H1 (cell line): Measurements from ENCODE around the gene UGT1A7. TPM values are rescaled to one million over a fixed set of nuclear protein-coding genes. Genes with fewer than 3 reads are reported as not detected.

ENCODE experiments used
- CTCF ChIA-PET: fragments of 300-600 bp; sonication (Branson Sonifier 250); formaldehyde crosslinking; loops from one replicate; lab custom pipeline; 2021; ENCODE audit not compliant: partially characterized antibody; lab: Charles Lee
- POLR2A ChIA-PET: fragments of 300-600 bp; sonication (Branson Sonifier 250); formaldehyde crosslinking; loops from one replicate; lab custom pipeline; 2021; ENCODE audit warnings: inconsistent platforms; ENCODE audit not compliant: partially characterized antibody; lab: Charles Lee
- DNase-seq, 2 experiments: peaks; one replicate each; pipeline versions ENCODE4 v3.0.0 to v3.0.0-alpha.2; 2010 to 2022; ENCODE audit warnings: low spot score in 2 of 2, low read depth in 1 of 2, mixed read lengths in 1 of 2
- FAIRE-seq: peaks from 2 replicates; lab custom pipeline; 2011; peaks lifted over from hg19 to GRCh38; lab: Jason Lieb, UNC
- H2AFZ ChIP-seq: 2 replicates; pipeline ENCODE4 v1.8.1; 2012; ENCODE audit warnings: low read length, inconsistent platforms
- H2AK5ac ChIP-seq: 2 replicates; pipeline ENCODE4 v1.6.1; 2013; ENCODE audit warnings: low read depth, low read length
- H2BK120ac ChIP-seq: replicated peaks from 2 replicates; pipeline ENCODE3; 2013; ENCODE audit warnings: low read depth, low read length, inconsistent platforms
- H2BK12ac ChIP-seq: 2 replicates; pipeline ENCODE4 v1.6.1; 2013; ENCODE audit warnings: low read depth, low read length
- H2BK15ac ChIP-seq: 2 replicates; pipeline ENCODE4 v1.6.1; 2013; ENCODE audit warnings: low read length
- H2BK20ac ChIP-seq: 2 replicates; pipeline ENCODE4 v1.6.1; 2013; ENCODE audit warnings: low read length
- H2BK5ac ChIP-seq: 2 replicates; pipeline ENCODE4 v1.6.1; 2013; ENCODE audit warnings: low read depth, low read length
- H3K14ac ChIP-seq: 2 replicates; pipeline ENCODE4 v1.6.1; 2013; ENCODE audit warnings: inconsistent platforms; ENCODE audit not compliant: insufficient read length
- H3K18ac ChIP-seq: 2 replicates; pipeline ENCODE4 v1.6.1; 2013; ENCODE audit warnings: low read length; ENCODE audit errors: extremely low read depth
- H3K23ac ChIP-seq: 2 replicates; pipeline ENCODE4 v1.6.1; 2013; ENCODE audit warnings: inconsistent platforms; ENCODE audit not compliant: insufficient read length
- H3K23me2 ChIP-seq: 2 replicates; pipeline ENCODE4 v1.6.1; 2013; ENCODE audit warnings: low read depth, low read length
- H3K27ac ChIP-seq: 2 replicates; pipeline ENCODE4 v1.6.1; 2011; ENCODE audit warnings: low read depth, low read length, inconsistent platforms
- H3K27me3 ChIP-seq, 4 experiments: replicated peaks in 1 of 4; 1 replicate in 1 of 4; 2 replicates in 3 of 4; pipeline versions ENCODE4 v1.6.1 to v1.8.1; 2011 to 2013; ENCODE audit warnings: low read length in 3 of 4, mild to moderate bottlenecking in 3 of 4, inconsistent platforms in 2 of 4, mixed read lengths in 2 of 4, moderate library complexity in 1 of 4; ENCODE audit not compliant: control insufficient read depth in 3 of 4, insufficient read depth in 3 of 4; ENCODE audit errors: extremely low read depth in 1 of 4
- H3K36me3 ChIP-seq, 4 experiments: 2 replicates each; pipeline versions ENCODE4 v1.6.1 to v1.8.1; 2011 to 2013; ENCODE audit warnings: mild to moderate bottlenecking in 4 of 4, low read length in 3 of 4, moderate library complexity in 2 of 4, control low read depth in 1 of 4, inconsistent platforms in 1 of 4; ENCODE audit not compliant: insufficient read depth in 4 of 4, control insufficient read depth in 2 of 4
- H3K4ac ChIP-seq: replicated peaks from 2 replicates; pipeline ENCODE3; 2013; ENCODE audit warnings: low read length, low read depth, mixed read lengths, inconsistent platforms; ENCODE audit not compliant: insufficient read length
- H3K4me1 ChIP-seq, 4 experiments: replicated peaks in 1 of 4; 1 replicate in 1 of 4; 2 replicates in 3 of 4; pipeline versions ENCODE4 v1.6.1 to v1.8.1; 2011 to 2013; ENCODE audit warnings: low read length in 3 of 4, inconsistent platforms in 2 of 4, mixed read lengths in 1 of 4; ENCODE audit not compliant: insufficient read depth in 4 of 4, control insufficient read depth in 3 of 4
- H3K4me2 ChIP-seq, 2 experiments: 2 replicates each; pipeline versions ENCODE4 v1.6.1 to v1.8.1; 2011 to 2013; ENCODE audit warnings: low read depth in 2 of 2, low read length in 2 of 2, control low read depth in 1 of 2, inconsistent platforms in 1 of 2, mild to moderate bottlenecking in 1 of 2; ENCODE audit not compliant: insufficient read depth in 1 of 2
- H3K4me3 ChIP-seq, 4 experiments: fragments of 200-600, 300-600 bp in 1 of 4; sonication (generic), shearing (Covaris generic), sonication (Bioruptor Twin) in 1 of 4; 2 replicates each; pipeline versions ENCODE4 v1.5.1 to v1.8.1; 2011 to 2016; ENCODE audit warnings: low read length in 4 of 4, low read depth in 3 of 4, control low read depth in 2 of 4, inconsistent platforms in 2 of 4, mild to moderate bottlenecking in 2 of 4, mixed read lengths in 1 of 4, moderate library complexity in 1 of 4; ENCODE audit not compliant: insufficient read depth in 2 of 4; ENCODE audit errors: extremely low read depth in 1 of 4
- H3K56ac ChIP-seq: replicated peaks from 2 replicates; pipeline ENCODE3; 2013; ENCODE audit warnings: low read depth, mild to moderate bottlenecking, mixed read lengths, low read length, inconsistent platforms; ENCODE audit not compliant: insufficient read length
- H3K79me1 ChIP-seq: 2 replicates; pipeline ENCODE4 v1.6.1; 2013; ENCODE audit warnings: low read depth, low read length, control low read depth
- H3K79me2 ChIP-seq, 2 experiments: 2 replicates each; pipeline versions ENCODE4 v1.6.1 to v1.8.1; 2012 to 2013; ENCODE audit warnings: low read length in 2 of 2, mild to moderate bottlenecking in 2 of 2, inconsistent platforms in 1 of 2; ENCODE audit not compliant: insufficient read depth in 2 of 2, control insufficient read depth in 1 of 2
- H3K9ac ChIP-seq, 4 experiments: replicated peaks in 1 of 4; 1 replicate in 1 of 4; 2 replicates in 3 of 4; pipeline versions ENCODE4 v1.6.1 to v1.8.1; 2011 to 2013; ENCODE audit warnings: low read depth in 3 of 4, low read length in 3 of 4, control low read depth in 2 of 4, mild to moderate bottlenecking in 2 of 4, moderate library complexity in 2 of 4, inconsistent platforms in 1 of 4; ENCODE audit errors: extremely low read depth in 1 of 4
- H3K9me3 ChIP-seq, 2 experiments: 2 replicates each; pipeline versions ENCODE4 v1.6.1 to v1.8.1; 2012 to 2013; ENCODE audit warnings: mild to moderate bottlenecking in 2 of 2, moderate library complexity in 2 of 2, control low read depth in 1 of 2, inconsistent platforms in 1 of 2, low read depth in 1 of 2, low read length in 1 of 2, mixed read lengths in 1 of 2; ENCODE audit not compliant: insufficient read depth in 2 of 2
- H4K20me1 ChIP-seq, 2 experiments: replicated peaks in 1 of 2; 2 replicates each; pipeline versions ENCODE3 to v1.8.1; 2011 to 2013; ENCODE audit warnings: inconsistent platforms in 2 of 2, low read length in 2 of 2, mild to moderate bottlenecking in 1 of 2; ENCODE audit not compliant: insufficient read depth in 2 of 2, control insufficient read depth in 1 of 2
- H4K5ac ChIP-seq: 2 replicates; pipeline ENCODE4 v1.6.1; 2013; ENCODE audit warnings: low read length, low read depth, mixed read lengths, inconsistent platforms; ENCODE audit not compliant: insufficient read length
- H4K8ac ChIP-seq: 2 replicates; pipeline ENCODE4 v1.8.0; 2013; ENCODE audit warnings: mild to moderate bottlenecking, moderate library complexity, low read length, inconsistent platforms; ENCODE audit not compliant: insufficient read depth; ENCODE audit errors: extremely low read depth
- H4K91ac ChIP-seq: replicated peaks from 2 replicates; pipeline ENCODE3; 2013; ENCODE audit warnings: low read length, mixed read lengths, inconsistent platforms; ENCODE audit not compliant: insufficient read length
- BACH1 ChIP-seq: IDR thresholded peaks from 2 replicates; pipeline ENCODE4 v1.6.1; 2012; ENCODE audit warnings: low read length, improper control_type of control experiment
- CHD1 ChIP-seq: IDR thresholded peaks from 2 replicates; pipeline ENCODE4 v1.6.1; 2012; ENCODE audit warnings: low read depth, low read length, improper control_type of control experiment
- CHD2 ChIP-seq: IDR thresholded peaks from 2 replicates; pipeline ENCODE4 v1.6.1; 2012; ENCODE audit warnings: low read length, improper control_type of control experiment
- GABPA ChIP-seq: IDR thresholded peaks from 2 replicates; pipeline ENCODE4 v1.6.1; 2011; ENCODE audit warnings: mild to moderate bottlenecking, low read length, moderate library complexity, borderline replicate concordance; ENCODE audit not compliant: insufficient read depth
- MAX ChIP-seq: IDR thresholded peaks from 2 replicates; pipeline ENCODE4 v1.6.1; 2012; ENCODE audit warnings: inconsistent platforms
- NANOG ChIP-seq: IDR thresholded peaks from 2 replicates; pipeline ENCODE4 v1.6.1; 2011; ENCODE audit warnings: low read length, low read depth, mild to moderate bottlenecking, inconsistent platforms; ENCODE audit not compliant: insufficient read depth, poor library complexity, severe bottlenecking
- SAP30 ChIP-seq: fragments of 300-600 bp; sonication (generic); IDR thresholded peaks from 2 replicates; pipeline ENCODE4 v1.7.1; 2012; ENCODE audit warnings: low read length, moderate library complexity, mild to moderate bottlenecking, inconsistent platforms; ENCODE audit not compliant: insufficient read depth, insufficient replicate concordance
- SIRT6 ChIP-seq: IDR thresholded peaks from one replicate; pipeline ENCODE4 v1.7.1; 2012; ENCODE audit warnings: low read length, inconsistent platforms
- SP2 ChIP-seq: IDR thresholded peaks from 2 replicates; pipeline ENCODE4 v1.6.1; 2012; ENCODE audit warnings: mild to moderate bottlenecking, low read length, inconsistent platforms
- TAF7 ChIP-seq: optimal IDR thresholded peaks from 2 replicates; pipeline ENCODE3; 2011; ENCODE audit warnings: low read depth, mild to moderate bottlenecking, inconsistent platforms, low read length, moderate library complexity, borderline replicate concordance
- ZNF274 ChIP-seq: IDR thresholded peaks from 2 replicates; pipeline ENCODE4 v1.7.0; 2012; ENCODE audit warnings: low read length, borderline replicate concordance; ENCODE audit errors: extremely low read depth
- WGBS, 2 experiments: shearing (Covaris generic) in 1 of 2; methylation state at CpG; one replicate each; pipeline versions ENCODE4 v1.1.6 to v1.1.7; 2013 to 2015; ENCODE audit warnings: low lambda C conversion rate in 2 of 2, mixed read lengths in 2 of 2, inconsistent platforms in 1 of 2, low coverage in 1 of 2, missing lambda C conversion rate in 1 of 2; ENCODE audit not compliant: insufficient replicate concordance in 2 of 2, insufficient coverage in 1 of 2, insufficient read length in 1 of 2; ENCODE audit errors: extremely low coverage in 1 of 2, missing lambda C conversion rate in 1 of 2; 5-methylcytosine and 5-hydroxymethylcytosine counted together
- polyA plus RNA-seq, 7 experiments: library from polyadenylated mRNA; depleted of rRNA in 3 of 7; stranded (reverse) in 5 of 7; unstranded in 2 of 7; fragments of >200 nt in 5 of 7; fragments of 200-250 nt in 2 of 7; gene quantifications; 1 replicate in 5 of 7; 2 replicates in 1 of 7; 4 replicates in 1 of 7; pipeline versions ENCODE4 v1.2.1 to v1.2.3, GENCODE V29; 2011 to 2013; ENCODE audit warnings: missing spikeins in 2 of 7, mixed read lengths in 2 of 7
- total RNA-seq: library from RNA; stranded (reverse); fragmentation: NEBNext Ultra II Directional; extraction: Animal tissue kit (Norgen Biotek cat#: 25700); gene quantifications from 2 replicates; pipeline ENCODE4 v1.2.1, GENCODE V29; 2021

Gene UGT1A7
- total and polyA plus RNA-seq, 2 of the 8 experiments (the other 6 are each of a cell fraction or from before 2014, with no cell fraction given), result not detected

DNA sequence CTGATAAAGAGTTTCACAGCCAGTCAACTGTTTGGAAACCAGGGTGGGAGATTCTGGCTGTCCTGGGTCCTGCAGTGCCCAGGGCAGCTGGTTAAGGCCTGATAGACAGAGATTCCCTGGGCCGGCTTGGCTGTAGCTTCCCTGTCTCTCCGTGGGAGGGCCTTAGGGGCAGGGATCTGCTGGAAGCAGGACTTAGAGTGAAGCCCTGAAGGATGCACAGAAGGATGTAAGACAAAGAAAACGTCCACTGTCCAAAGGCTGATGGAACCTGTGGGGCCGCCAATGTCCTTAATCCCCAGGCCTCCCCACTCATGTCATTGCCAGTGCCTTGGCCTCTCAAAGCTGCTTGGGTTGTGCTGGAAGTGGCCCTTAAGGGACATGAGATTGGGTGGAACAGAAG, 129.4 kb downstream of the UGT1A7 start:
- no peak for TF ChIP-seq BACH1
- TF ChIP-seq CHD2, result no peak
- no peak for TF ChIP-seq MAX
- TF ChIP-seq NANOG, result no peak
- TF ChIP-seq ZNF274, result no peak
- TF ChIP-seq CHD1, result no peak
- no peak for TF ChIP-seq TAF7
- no peak for TF ChIP-seq SIRT6
- no peak for TF ChIP-seq GABPA
- no peak for TF ChIP-seq SAP30
- no peak for TF ChIP-seq SP2
- WGBS, 2 experiments, result 86% methylated on average over 4 of the region's 4 CpGs; no CpG with 5 or more reads in 1 of the 2 experiments
- H3K79me1 ChIP-seq, result no peaks in the 10 kb centered on the region

More for the DNA sequence above, 129.4 kb downstream of the UGT1A7 start:
- no peak for DNase-seq
- H3K4me1 ChIP-seq, result no peaks in the 10 kb centered on the region
- no peaks in the 10 kb centered on the region for H3K9me3 ChIP-seq
- H2BK20ac ChIP-seq, result no peak overlapping the region
- H2BK15ac ChIP-seq, result no peak overlapping the region
- no peak overlapping the region for H3K9ac ChIP-seq
- H4K8ac ChIP-seq, result no peak overlapping the region
- no peak overlapping the region for H3K4ac ChIP-seq
- H2BK12ac ChIP-seq, result no peak overlapping the region
- H2BK5ac ChIP-seq, result no peak overlapping the region
- no peak overlapping the region for H3K27ac ChIP-seq
- ChIA-PET POLR2A (no interaction called here), CTCF (no interaction called here)
- no peak overlapping the region for H2AFZ ChIP-seq
- no peaks in the 10 kb centered on the region for H3K36me3 ChIP-seq
- no peak overlapping the region for H3K56ac ChIP-seq
- no peak overlapping the region for H2BK120ac ChIP-seq
- no peak overlapping the region for H2AK5ac ChIP-seq
- H3K18ac ChIP-seq, result no peak overlapping the region
- no peak overlapping the region for H4K91ac ChIP-seq
- no peak overlapping the region for H3K4me2 ChIP-seq
- no peak overlapping the region for H3K14ac ChIP-seq
- H3K4me3 ChIP-seq, result no peak overlapping the region
- H4K20me1 ChIP-seq, result no peaks in the 10 kb centered on the region
- no peak overlapping the region for H3K23ac ChIP-seq
- no peaks in the 10 kb centered on the region for H3K23me2 ChIP-seq
- FAIRE-seq, result no peak
- H3K79me2 ChIP-seq, result no peaks in the 10 kb centered on the region
- H4K5ac ChIP-seq, result no peak overlapping the region
- no peaks in the 10 kb centered on the region for H3K27me3 ChIP-seq
